PC-9 (cell line): ENCODE measurements around the gene COG5. TPM values are rescaled to one million over a fixed set of nuclear protein-coding genes. Genes with fewer than 3 reads are reported as not detected.

Experiments
- BruUV-seq: library from RNA; stranded (reverse); fragments of 400-500 nt; replicated peaks from 2 replicates; lab custom pipeline; 2021; lab: Mats Ljungman, UMichigan
- CTCF ChIA-PET: fragments of 300-600 bp; sonication (Branson Sonifier 250); formaldehyde crosslinking; loops from one replicate; lab custom pipeline; 2022; ENCODE audit warnings: antibody characterized with exemption; lab: Charles Lee
- POLR2A ChIA-PET: fragments of 300-600 bp; sonication (Branson Sonifier 250); formaldehyde crosslinking; loops from one replicate; lab custom pipeline; 2022; ENCODE audit warnings: antibody characterized with exemption; ENCODE audit not compliant: unreplicated experiment; lab: Charles Lee
- DNase-seq, 2 experiments: peaks; one replicate each; pipeline versions ENCODE4 v3.0.0 to v3.0.0-alpha.2; 2015 to 2022; ENCODE audit warnings: mixed read lengths in 1 of 2
- H2AFZ ChIP-seq: fragments of 200-600 bp; sonication (generic); 2 replicates; pipeline ENCODE4 v1.8.1; 2017; ENCODE audit warnings: antibody characterized with exemption
- H3F3A ChIP-seq: fragments of 200-600 bp; sonication (generic); 2 replicates; pipeline ENCODE4 v1.8.1; 2017; ENCODE audit warnings: antibody characterized with exemption, mild to moderate bottlenecking, low read depth; ENCODE audit not compliant: insufficient read depth
- H3K27ac ChIP-seq: fragments of 200-600 bp; sonication (generic); 2 replicates; pipeline ENCODE4 v1.6.1; 2016; ENCODE audit warnings: mixed run types
- H3K27me3 ChIP-seq: fragments of 200-600 bp; sonication (generic); 2 replicates; pipeline ENCODE4 v1.6.1; 2016; ENCODE audit warnings: low read depth, mixed run types; ENCODE audit not compliant: insufficient read depth
- H3K36me3 ChIP-seq: fragments of 200-600 bp; sonication (generic); 2 replicates; pipeline ENCODE4 v1.6.1; 2016; ENCODE audit warnings: low read depth, mixed run types
- H3K4me1 ChIP-seq: fragments of 200-600 bp; sonication (generic); replicated peaks from 2 replicates; pipeline ENCODE4 v1.6.1; 2016; ENCODE audit warnings: mixed run types; ENCODE audit not compliant: insufficient read depth
- H3K4me2 ChIP-seq: fragments of 200-600 bp; sonication (generic); 2 replicates; pipeline ENCODE4 v1.6.1; 2017; ENCODE audit warnings: mixed run types
- H3K4me3 ChIP-seq: fragments of 200-600 bp; sonication (generic); 2 replicates; pipeline ENCODE4 v1.6.1; 2016; ENCODE audit warnings: mixed run types
- H3K79me2 ChIP-seq: fragments of 200-600 bp; sonication (generic); 2 replicates; pipeline ENCODE4 v1.6.1; 2017; ENCODE audit warnings: low read depth, mixed run types
- H3K9me2 ChIP-seq: fragments of 200-600 bp; sonication (generic); 2 replicates; pipeline ENCODE4 v1.8.1; 2017; ENCODE audit warnings: mild to moderate bottlenecking; ENCODE audit not compliant: insufficient read depth
- H3K9me3 ChIP-seq: fragments of 200-600 bp; sonication (generic); 2 replicates; pipeline ENCODE4 v1.8.1; 2016; ENCODE audit warnings: low read depth; ENCODE audit not compliant: insufficient read depth
- H4K20me1 ChIP-seq: fragments of 200-600 bp; sonication (generic); 2 replicates; pipeline ENCODE4 v1.8.1; 2017; ENCODE audit not compliant: insufficient read depth
- CTCF ChIP-seq: fragments of 200-600 bp; sonication (generic); conservative IDR thresholded peaks from 2 replicates; pipeline ENCODE4 v1.6.1; 2017; ENCODE audit warnings: mixed run types, antibody characterized with exemption, mild to moderate bottlenecking, moderate library complexity
- EZH2 ChIP-seq: fragments of 200-600 bp; sonication (generic); IDR thresholded peaks from 2 replicates; pipeline ENCODE4 v1.8.0; 2017; ENCODE audit warnings: antibody characterized with exemption, low read depth
- intact Hi-C: fragments of 100-400 bp; cut with micrococcal nuclease; formaldehyde crosslinking; loops from one replicate; pipeline ENCODE4 v1.10.0; 2022; ENCODE audit not compliant: unreplicated experiment
- total RNA-seq: library from RNA; stranded (reverse); gene quantifications from 2 replicates; pipeline ENCODE4 v1.2.3, GENCODE V29; 2021

COG5 gene
- total RNA-seq, 1 experiment from 2014 or later: 43.5 TPM

- Histone ChIP-seq H4K20me1 (no peaks in the 10 kb centered on the region; the same call in 1 of the 2 replicates), H3K27me3 (no peaks in the 10 kb centered on the region), H3K36me3 (no peaks in the 10 kb centered on the region), H3K4me1 (0 out of 2 replicates have a peak, but pooled peaks cover under 1% of the 10 kb centered on the region), H3K4me2 (no peak overlapping the region), H2AFZ (no peak overlapping the region), H3K27ac (no peak overlapping the region), H3K4me3 (no peak overlapping the region), H3K9me3 (no peaks in the 10 kb centered on the region), H3F3A (no peaks in the 10 kb centered on the region), H3K79me2 (no peaks in the 10 kb centered on the region), H3K9me2 (no peaks in the 10 kb centered on the region)
- CTCF ChIA-PET: no interaction called here
- TF ChIP-seq CTCF (no peak), EZH2 (no peak)
- DNase-seq: no peak
- intact Hi-C loops: no loop called here
- POLR2A ChIA-PET: no interaction called here
- BruUV-seq: no TSS peak
Observed at GRCh38 chr7:107236862-107237261, 326.9 kb downstream of the COG5 start.

DNA sequence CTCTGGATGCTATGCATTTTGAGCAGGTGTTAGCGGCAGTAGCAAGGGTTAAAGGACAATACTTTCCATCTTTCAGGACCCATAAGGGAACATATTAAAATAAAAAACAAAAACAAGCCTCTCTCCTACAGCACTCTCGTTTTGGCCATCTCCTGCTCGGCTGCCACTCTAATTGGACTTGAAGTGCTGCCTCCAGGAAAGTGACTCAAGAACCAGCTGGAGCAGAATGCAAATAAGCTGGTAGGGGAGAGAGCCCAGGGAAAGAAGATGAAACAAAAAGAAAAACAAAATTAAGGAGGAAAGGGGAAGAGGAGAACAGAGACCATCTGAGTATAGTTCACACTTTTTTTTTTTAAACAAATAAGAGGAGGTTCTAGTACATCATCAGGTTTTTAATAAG, 329.3 kb downstream of the COG5 start:
- Histone ChIP-seq H3K79me2 (no peaks in the 10 kb centered on the region), H3F3A (peaks cover 15% of the 10 kb centered on the region; the same call in 1 of the 2 replicates), H2AFZ (no peak overlapping the region), H3K4me2 (no peak overlapping the region), H3K4me3 (no peak overlapping the region), H3K9me3 (no peaks in the 10 kb centered on the region), H3K4me1 (peaks cover 24% of the 10 kb centered on the region), H4K20me1 (no peaks in the 10 kb centered on the region), H3K36me3 (0 out of 2 replicates have a peak, but pooled peaks cover 4% of the 10 kb centered on the region), H3K27ac (no peak overlapping the region), H3K27me3 (no peaks in the 10 kb centered on the region), H3K9me2 (no peaks in the 10 kb centered on the region)
- no TSS peak for BruUV-seq
- TF ChIP-seq CTCF: no peak
- TF ChIP-seq EZH2: no peak
- intact Hi-C loops: no loop called here
- ChIA-PET POLR2A (interaction anchor here (0.7 kb wide), 1 partner anchor 46 kb away, joined by 3 read pairs; no protein-coding TSS in a partner anchor), CTCF (no interaction called here)
- no peak for DNase-seq

DNA sequence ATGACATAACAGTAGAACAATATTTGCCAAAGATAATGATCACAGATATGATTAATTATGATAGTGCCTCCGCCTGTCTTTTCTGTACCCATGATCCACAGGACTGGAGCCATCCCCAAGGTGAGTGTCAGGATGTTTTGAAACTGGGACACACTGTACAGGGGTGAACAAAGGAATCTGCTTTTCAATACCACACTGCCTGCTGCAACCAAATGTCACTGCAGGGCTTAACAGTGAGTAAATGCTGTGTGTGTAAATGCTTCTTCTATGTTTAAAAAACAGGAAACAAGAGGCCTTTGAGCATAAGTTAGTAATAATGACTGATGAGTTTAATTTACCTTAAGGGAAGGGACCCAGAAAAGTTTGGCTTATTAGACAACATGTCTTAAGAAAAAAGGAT, 329.7 kb downstream of the COG5 start:
- Histone ChIP-seq H3K4me2 (no peak overlapping the region), H4K20me1 (no peaks in the 10 kb centered on the region), H3K4me1 (peaks cover 29% of the 10 kb centered on the region), H3K27ac (no peak overlapping the region), H2AFZ (no peak overlapping the region), H3K36me3 (0 out of 2 replicates have a peak, but pooled peaks cover 7% of the 10 kb centered on the region), H3K9me2 (no peaks in the 10 kb centered on the region), H3F3A (peaks cover 16% of the 10 kb centered on the region; the same call in 1 of the 2 replicates), H3K27me3 (no peaks in the 10 kb centered on the region), H3K79me2 (no peaks in the 10 kb centered on the region), H3K4me3 (no peak overlapping the region), H3K9me3 (no peaks in the 10 kb centered on the region)
- CTCF ChIA-PET: no interaction called here
- intact Hi-C loops: no loop called here
- no TSS peak for BruUV-seq
- DNase-seq: no peak
- POLR2A ChIA-PET: no interaction called here
- TF ChIP-seq EZH2 (no peak), CTCF (no peak)
